Thoracic aorta (tissue), 2 donors: ENCODE data around the gene PSMD1. TPM values are rescaled to one million over a fixed set of nuclear protein-coding genes. Genes with fewer than 3 reads are reported as not detected.
A peak's percentile ranks its signal among the peaks of the same experiment; 100 is the strongest.

Experiments
- ATAC-seq: fragments of 150-250 bp; one replicate; pipeline ENCODE4 v1.8.0; 2017; ENCODE audit warnings: low read depth; ENCODE audit not compliant: insufficient number of reproducible peaks, low FRiP score
- DNase-seq: peaks from one replicate; pipeline ENCODE4 v3.0.0-alpha.2; 2020; ENCODE audit warnings: low spot score
- H3K27ac ChIP-seq, 2 donors: fragments of 200-600 bp; sonication (generic); 1 replicate in 1 of 2; 2 replicates in 1 of 2; pipeline ENCODE4 v1.5.1; 2016; ENCODE audit warnings: mild to moderate bottlenecking in 2 of 2, moderate library complexity in 2 of 2
- H3K27me3 ChIP-seq: fragments of 200-600 bp; sonication (generic); replicated peaks from 2 replicates; pipeline ENCODE4 v1.6.0; 2016; ENCODE audit warnings: mild to moderate bottlenecking; ENCODE audit not compliant: insufficient read depth
- H3K36me3 ChIP-seq: fragments of 200-600 bp; sonication (generic); one replicate; pipeline ENCODE4 v1.5.1; 2016
- H3K4me1 ChIP-seq, 2 donors: fragments of 200-600 bp; sonication (generic); 1 replicate in 1 of 2; 2 replicates in 1 of 2; pipeline versions ENCODE4 v1.5.1 to v1.6.0; 2016; ENCODE audit warnings: low read depth in 2 of 2, mild to moderate bottlenecking in 1 of 2; ENCODE audit not compliant: control insufficient read depth in 1 of 2
- H3K4me3 ChIP-seq: fragments of 200-600 bp; sonication (generic); 2 replicates; pipeline ENCODE4 v1.5.1; 2016; ENCODE audit warnings: mild to moderate bottlenecking
- H3K9me3 ChIP-seq: fragments of 200-600 bp; sonication (generic); 2 replicates; pipeline ENCODE4 v1.5.1; 2016
- total RNA-seq, 2 donors: library from RNA; depleted of rRNA; stranded (reverse); fragments of >200 nt; gene quantifications; one replicate each; pipeline versions ENCODE4 v1.1.0 to v1.2.3, GENCODE V29; 2016
- TF ChIP-seq, protein P1 (sequence below): fragments of 200-600 bp; sonication (generic); IDR thresholded peaks from one replicate; pipeline ENCODE4 v1.5.1; 2019; ENCODE audit warnings: antibody characterized with exemption

The PSMD1 gene
- total RNA-seq, 2 donors from 2014 or later: 42.2 to 73.5 TPM

DNA sequence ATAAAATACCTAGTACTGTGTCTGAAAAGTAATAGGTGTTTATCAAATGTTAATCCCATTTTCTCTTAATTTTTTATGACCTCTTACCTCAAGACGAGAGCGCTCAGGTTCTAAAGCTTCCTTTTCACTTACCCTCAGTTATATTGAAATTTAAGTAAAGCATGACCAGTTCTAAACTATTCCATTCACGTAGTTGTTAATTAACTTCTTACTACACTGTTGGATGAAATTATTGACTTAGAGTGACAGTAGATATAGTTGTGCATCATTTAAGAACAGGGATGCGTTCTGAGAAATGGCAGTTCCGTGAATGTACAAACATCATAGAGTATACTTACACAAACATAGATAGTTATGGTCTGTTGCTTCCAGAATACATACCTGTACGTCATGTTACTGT lies 88.2 kb downstream of the PSMD1 start:
- no peak overlapping the region for H3K27ac ChIP-seq
- no peaks in the 10 kb centered on the region for H3K27me3 ChIP-seq
- ATAC-seq (no peak), DNase-seq (no peak)
- H3K36me3 ChIP-seq: peaks cover 7% of the 10 kb centered on the region
- TF ChIP-seq, protein P1, sequence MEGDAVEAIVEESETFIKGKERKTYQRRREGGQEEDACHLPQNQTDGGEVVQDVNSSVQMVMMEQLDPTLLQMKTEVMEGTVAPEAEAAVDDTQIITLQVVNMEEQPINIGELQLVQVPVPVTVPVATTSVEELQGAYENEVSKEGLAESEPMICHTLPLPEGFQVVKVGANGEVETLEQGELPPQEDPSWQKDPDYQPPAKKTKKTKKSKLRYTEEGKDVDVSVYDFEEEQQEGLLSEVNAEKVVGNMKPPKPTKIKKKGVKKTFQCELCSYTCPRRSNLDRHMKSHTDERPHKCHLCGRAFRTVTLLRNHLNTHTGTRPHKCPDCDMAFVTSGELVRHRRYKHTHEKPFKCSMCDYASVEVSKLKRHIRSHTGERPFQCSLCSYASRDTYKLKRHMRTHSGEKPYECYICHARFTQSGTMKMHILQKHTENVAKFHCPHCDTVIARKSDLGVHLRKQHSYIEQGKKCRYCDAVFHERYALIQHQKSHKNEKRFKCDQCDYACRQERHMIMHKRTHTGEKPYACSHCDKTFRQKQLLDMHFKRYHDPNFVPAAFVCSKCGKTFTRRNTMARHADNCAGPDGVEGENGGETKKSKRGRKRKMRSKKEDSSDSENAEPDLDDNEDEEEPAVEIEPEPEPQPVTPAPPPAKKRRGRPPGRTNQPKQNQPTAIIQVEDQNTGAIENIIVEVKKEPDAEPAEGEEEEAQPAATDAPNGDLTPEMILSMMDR: no peak
- no peaks in the 10 kb centered on the region for H3K9me3 ChIP-seq
- H3K4me1 ChIP-seq: peaks cover 0 to 5% of the 10 kb centered on the region in 2 donors
- no peak overlapping the region for H3K4me3 ChIP-seq

DNA sequence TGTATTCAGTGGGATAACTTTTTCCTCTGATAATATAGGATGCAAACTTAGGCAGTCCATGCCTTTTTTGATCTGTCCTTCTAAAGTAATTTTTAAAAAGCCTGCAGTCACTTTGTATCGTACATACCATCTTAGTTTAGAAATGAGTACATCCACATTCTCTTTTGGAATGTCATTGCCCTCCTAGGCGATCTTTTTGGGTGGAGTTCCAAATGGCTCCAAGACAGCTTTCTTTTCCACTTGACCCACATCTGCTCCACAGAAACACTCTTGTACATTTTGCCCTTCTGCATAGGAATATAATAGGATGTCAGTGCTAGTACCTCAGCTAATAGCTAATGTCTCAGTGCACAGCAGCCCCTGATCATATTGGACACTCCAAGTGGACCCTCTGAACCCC lies 90.0 kb downstream of the PSMD1 start:
- H3K27ac ChIP-seq: no peak overlapping the region
- H3K36me3 ChIP-seq: peaks cover 7% of the 10 kb centered on the region
- peaks cover 0 to 5% of the 10 kb centered on the region in 2 donors for H3K4me1 ChIP-seq
- no peaks in the 10 kb centered on the region for H3K27me3 ChIP-seq
- ATAC-seq (no peak), DNase-seq (no peak)
- H3K9me3 ChIP-seq: no peaks in the 10 kb centered on the region
- TF ChIP-seq, protein P1: no peak
- no peak overlapping the region for H3K4me3 ChIP-seq

DNA sequence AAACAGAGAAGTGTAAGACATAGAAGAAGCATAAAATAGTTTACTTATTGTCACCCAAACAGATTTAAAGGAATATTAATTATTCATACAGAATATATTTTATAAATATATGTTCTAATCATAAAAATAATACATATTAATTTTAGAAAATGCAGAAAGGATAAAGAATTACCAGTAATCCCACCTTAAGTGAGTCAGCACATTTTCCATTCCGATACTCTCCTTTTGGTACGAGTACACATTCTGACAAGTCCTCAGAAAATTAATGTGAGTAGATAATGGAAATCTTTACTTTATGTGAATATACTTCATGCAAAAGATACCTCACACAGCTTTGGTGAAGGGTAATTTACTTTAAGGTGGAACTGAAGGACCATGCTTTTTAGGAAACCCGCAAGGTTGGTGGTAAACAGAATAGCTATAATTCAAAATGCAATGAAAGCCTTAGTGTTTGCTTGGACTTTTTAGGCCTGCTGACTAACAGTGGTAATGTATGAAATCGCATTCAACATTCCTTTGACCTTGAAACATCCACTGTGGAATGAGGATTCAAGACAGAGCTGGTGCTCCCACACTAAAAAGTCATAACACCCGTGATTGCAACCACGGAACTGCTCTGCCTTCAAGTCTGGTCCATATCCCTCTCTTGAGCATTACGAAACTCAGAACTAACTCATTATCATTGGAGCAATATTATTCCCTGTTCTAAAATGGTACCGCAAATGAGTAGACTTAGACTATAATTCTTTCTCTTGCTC lies 96.3 kb downstream of the PSMD1 start:
- H3K36me3 ChIP-seq: peaks cover 5% of the 10 kb centered on the region
- DNase-seq: no peak

DNA sequence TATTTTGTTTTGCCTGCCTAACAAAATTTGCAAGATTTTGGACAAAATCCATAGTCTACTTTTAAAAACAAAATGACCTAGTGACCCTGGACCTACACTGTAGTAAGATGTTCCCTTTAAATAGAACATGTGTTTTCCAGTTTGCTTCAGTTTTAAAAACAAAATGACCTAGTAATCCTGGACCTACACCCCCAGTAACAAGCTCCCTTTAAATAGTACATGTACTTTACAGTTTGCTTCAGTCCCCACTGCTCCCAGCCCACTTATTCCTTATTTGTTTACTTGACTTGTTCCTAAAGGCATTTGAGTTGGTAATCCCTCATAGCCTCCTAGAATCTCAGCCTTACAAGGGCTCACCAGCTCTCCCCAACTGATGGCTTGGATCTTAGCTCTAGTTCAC lies 102.6 kb downstream of the PSMD1 start:
- Histone ChIP-seq H3K36me3 (no peaks in the 10 kb centered on the region), H3K4me3 (no peak overlapping the region), H3K4me1 (peaks cover 28 to 46% of the 10 kb centered on the region in 2 donors), H3K27me3 (no peaks in the 10 kb centered on the region), H3K27ac (peak overlapping the region; percentile 46 to 55), H3K9me3 (no peaks in the 10 kb centered on the region)
- TF ChIP-seq, protein P1: no peak
- ATAC-seq (no peak), DNase-seq (no peak)

More for the DNA sequence above, 96.3 kb downstream of the PSMD1 start:
- Histone ChIP-seq H3K4me1 (peaks cover 0 to 3% of the 10 kb centered on the region in 2 donors), H3K27me3 (no peaks in the 10 kb centered on the region), H3K4me3 (no peak overlapping the region), H3K9me3 (no peaks in the 10 kb centered on the region), H3K27ac (no peak overlapping the region)
- no peak for ATAC-seq
- TF ChIP-seq, protein P1: no peak

DNA sequence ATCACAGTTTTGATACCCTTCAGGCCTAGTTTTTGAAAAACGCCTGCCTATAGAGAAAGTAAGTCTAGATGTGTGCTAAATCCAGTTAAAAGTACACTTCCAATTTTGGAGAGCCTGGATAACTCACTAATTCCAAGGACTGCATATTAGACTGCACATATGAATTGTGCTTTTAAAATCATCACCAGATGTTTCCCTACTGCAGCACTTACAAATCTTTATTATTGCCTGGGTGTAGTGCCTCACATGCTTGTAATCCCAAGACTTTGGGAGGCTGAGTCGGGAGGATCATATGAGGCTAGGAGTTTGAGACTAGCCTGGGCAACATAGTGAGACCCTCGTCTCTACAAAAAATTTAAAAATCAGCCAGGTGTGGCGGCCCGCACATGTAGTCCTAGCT lies 104.0 kb downstream of the PSMD1 start:
- DNase-seq (no peak), ATAC-seq (no peak)
- Histone ChIP-seq H3K27me3 (no peaks in the 10 kb centered on the region), H3K4me1 (peaks cover 26 to 46% of the 10 kb centered on the region in 2 donors), H3K9me3 (no peaks in the 10 kb centered on the region), H3K27ac (peak overlapping the region in 1 of 2 donors; percentile 85), H3K4me3 (no peak overlapping the region), H3K36me3 (peaks cover under 1% of the 10 kb centered on the region)
- TF ChIP-seq, protein P1: no peak
